SK-N-SH (cell line): ENCODE measurements around the gene RBM47. TPM values are rescaled to one million over a fixed set of nuclear protein-coding genes. Genes with fewer than 3 reads are reported as not detected.

Experiments used
- CTCF ChIA-PET: fragments of 300-600, 350-600 bp; formaldehyde crosslinking; extraction: SDS; loops from one replicate; lab custom pipeline; 2021; lab: Yijun Ruan, JAX
- POLR2A ChIA-PET: fragments of 350-600 bp; sonication (Branson Sonifier 250); formaldehyde crosslinking; extraction: SDS; loops from one replicate; lab custom pipeline; 2020; ENCODE audit warnings: antibody characterized with exemption, inconsistent platforms; lab: Yijun Ruan, JAX
- DNase-seq: peaks from one replicate; pipeline ENCODE4 v3.0.0; 2012
- H2AFZ ChIP-seq: fragments of 200-600 bp; sonication (generic); 2 replicates; pipeline ENCODE4 v1.8.1; 2016; ENCODE audit warnings: antibody characterized with exemption, mild to moderate bottlenecking, low read depth
- H3F3A ChIP-seq: fragments of 200-600 bp; sonication (generic); replicated peaks from 2 replicates; pipeline ENCODE3; 2016; ENCODE audit warnings: antibody characterized with exemption, mild to moderate bottlenecking; ENCODE audit not compliant: insufficient read depth
- H3K27ac ChIP-seq, 2 experiments: fragments of 200-500 bp in 1 of 2; fragments of 200-600 bp in 1 of 2; sonication (Bioruptor generic) in 1 of 2; sonication (generic), shearing (Covaris generic) in 1 of 2; 2 replicates each; pipeline versions ENCODE4 v1.5.1 to v1.6.1; 2014 to 2016; ENCODE audit warnings: low read depth in 2 of 2, inconsistent platforms in 1 of 2, low read length in 1 of 2, mild to moderate bottlenecking in 1 of 2, mixed read lengths in 1 of 2
- H3K27me3 ChIP-seq: fragments of 200-600 bp; sonication (generic), shearing (Covaris generic); 2 replicates; pipeline ENCODE4 v1.6.1; 2016; ENCODE audit warnings: mixed run types; ENCODE audit not compliant: insufficient read depth
- H3K36me3 ChIP-seq, 2 experiments: fragments of 200-500 bp in 1 of 2; fragments of 200-600 bp in 1 of 2; sonication (Bioruptor generic) in 1 of 2; sonication (generic) in 1 of 2; replicated peaks in 1 of 2; 2 replicates each; pipeline versions ENCODE3 to v1.5.1; 2014 to 2016; ENCODE audit warnings: low read length in 1 of 2, mild to moderate bottlenecking in 1 of 2; ENCODE audit not compliant: insufficient read depth in 2 of 2, control insufficient read depth in 1 of 2
- H3K4me1 ChIP-seq, 2 experiments: fragments of 200-500 bp in 1 of 2; fragments of 200-600 bp in 1 of 2; sonication (Bioruptor generic) in 1 of 2; sonication (generic), shearing (Covaris generic) in 1 of 2; 2 replicates each; pipeline versions ENCODE4 v1.5.1 to v1.6.1; 2014 to 2016; ENCODE audit warnings: low read depth in 1 of 2, low read length in 1 of 2, mixed run types in 1 of 2; ENCODE audit not compliant: insufficient read depth in 2 of 2, control insufficient read depth in 1 of 2
- H3K4me2 ChIP-seq: fragments of 200-600 bp; sonication (generic), shearing (Covaris generic); 2 replicates; pipeline ENCODE4 v1.6.1; 2017; ENCODE audit warnings: mixed run types
- H3K4me3 ChIP-seq, 2 experiments: fragments of 200-500 bp in 1 of 2; fragments of 200-600 bp in 1 of 2; sonication (Bioruptor generic) in 1 of 2; sonication (generic), shearing (Covaris generic) in 1 of 2; 2 replicates each; pipeline versions ENCODE4 v1.5.1 to v1.8.1; 2014 to 2016; ENCODE audit warnings: low read depth in 2 of 2, inconsistent platforms in 1 of 2, low read length in 1 of 2, mild to moderate bottlenecking in 1 of 2, mixed read lengths in 1 of 2, moderate library complexity in 1 of 2
- H3K79me2 ChIP-seq: fragments of 200-600 bp; sonication (generic); 2 replicates; pipeline ENCODE4 v1.8.1; 2017; ENCODE audit warnings: mild to moderate bottlenecking; ENCODE audit not compliant: insufficient read depth
- H3K9ac ChIP-seq: fragments of 200-600 bp; sonication (generic); 2 replicates; pipeline ENCODE4 v1.6.1; 2017; ENCODE audit warnings: mixed run types
- H3K9me2 ChIP-seq: fragments of 200-600 bp; sonication (generic); 2 replicates; pipeline ENCODE4 v1.6.1; 2017; ENCODE audit warnings: mixed run types
- H3K9me3 ChIP-seq: fragments of 200-600 bp; sonication (generic); 2 replicates; pipeline ENCODE4 v1.6.1; 2017; ENCODE audit warnings: mixed run types, mild to moderate bottlenecking, moderate library complexity
- H4K20me1 ChIP-seq: fragments of 200-600 bp; sonication (generic); 2 replicates; pipeline ENCODE4 v1.6.1; 2017; ENCODE audit warnings: mild to moderate bottlenecking, mixed run types; ENCODE audit not compliant: insufficient read depth
- CTCF ChIP-seq: fragments of 200-600 bp; sonication (generic); IDR thresholded peaks from 2 replicates; pipeline ENCODE4 v1.6.1; 2017; ENCODE audit warnings: antibody characterized with exemption, mild to moderate bottlenecking, moderate library complexity
- FOXJ3 ChIP-seq: sonication (generic); formaldehyde crosslinking; IDR thresholded peaks from 2 replicates; pipeline ENCODE4 v1.5.1; 2020; ENCODE audit warnings: mild to moderate bottlenecking, missing genetic modification reagents
- GABPA ChIP-seq: IDR thresholded peaks from 2 replicates; pipeline ENCODE4 v1.4.0; 2012; ENCODE audit warnings: low read depth, mild to moderate bottlenecking
- GATA2 ChIP-seq: sonication (generic); formaldehyde crosslinking; IDR thresholded peaks from 2 replicates; pipeline ENCODE4 v1.5.0; 2020; ENCODE audit warnings: mild to moderate bottlenecking, missing genetic modification reagents
- JUND ChIP-seq: IDR thresholded peaks from 2 replicates; pipeline ENCODE4 v1.4.0; 2012
- MEF2A ChIP-seq: IDR thresholded peaks from 2 replicates; pipeline ENCODE4 v1.4.0; 2012; ENCODE audit warnings: low read depth, borderline replicate concordance
- MXI1 ChIP-seq: IDR thresholded peaks from 2 replicates; pipeline ENCODE4 v1.6.1; 2012; ENCODE audit warnings: mild to moderate bottlenecking, low read depth, low read length, improper control_type of control experiment
- RAD21 ChIP-seq: IDR thresholded peaks from 2 replicates; pipeline ENCODE4 v1.6.1; 2012; ENCODE audit warnings: mild to moderate bottlenecking, low read length
- REST ChIP-seq: IDR thresholded peaks from 2 replicates; pipeline ENCODE4 v1.6.1; 2012; ENCODE audit warnings: mild to moderate bottlenecking, low read depth, low read length, moderate library complexity
- RFX5 ChIP-seq: IDR thresholded peaks from 2 replicates; pipeline ENCODE4 v1.6.1; 2012; ENCODE audit warnings: mild to moderate bottlenecking, improper control_type of control experiment, low read length
- RXRA ChIP-seq: IDR thresholded peaks from 2 replicates; pipeline ENCODE4 v1.4.0; 2012; ENCODE audit warnings: low read depth, mild to moderate bottlenecking, borderline replicate concordance
- TCF12 ChIP-seq: IDR thresholded peaks from 2 replicates; pipeline ENCODE4 v1.4.0; 2012
- WGBS: methylation state at CpG from one replicate; pipeline ENCODE4 v1.1.6; 2017; ENCODE audit warnings: low lambda C conversion rate; 5-methylcytosine and 5-hydroxymethylcytosine counted together
- polyA plus RNA-seq, 3 experiments: library from polyadenylated mRNA; depleted of rRNA; stranded (reverse); fragments of >200 nt; gene quantifications; 2 replicates each; pipeline ENCODE4 v1.2.3, GENCODE V29; 2012
- TF ChIP-seq, protein P1 (sequence below): IDR thresholded peaks from 2 replicates; pipeline ENCODE4 v1.4.0; 2012; ENCODE audit warnings: low read depth, borderline replicate concordance
- TF ChIP-seq, protein P2 (sequence below): IDR thresholded peaks from 2 replicates; pipeline ENCODE4 v1.4.0; 2012; ENCODE audit warnings: low read depth, borderline replicate concordance

The RBM47 gene
- polyA plus RNA-seq, 1 of the 3 experiments (the other 2 are of a cell fraction): 6.8 TPM

DNA sequence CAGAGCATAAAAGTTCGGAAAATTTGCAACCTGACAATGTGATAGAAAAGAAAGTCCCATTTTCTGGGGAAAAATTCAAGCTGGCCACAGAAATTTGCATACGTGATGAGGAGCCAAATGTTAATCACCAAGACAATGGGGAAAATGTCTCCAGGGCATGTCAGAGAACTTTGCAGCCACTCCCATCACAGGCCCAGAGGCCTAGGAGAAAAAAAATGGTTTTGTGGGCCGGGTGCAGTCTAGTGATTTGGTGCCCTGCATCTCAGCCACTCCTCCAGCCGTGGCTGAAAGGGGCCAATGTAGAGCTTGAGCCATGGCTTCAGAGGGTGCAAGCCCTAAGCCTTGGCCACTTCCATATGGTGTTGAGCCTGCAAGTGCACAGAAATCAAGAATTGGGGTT lies 223.3 kb downstream of the RBM47 start:
- Histone ChIP-seq H3K4me2 (no peak overlapping the region), H3K9me3 (no peaks in the 10 kb centered on the region), H3K79me2 (no peaks in the 10 kb centered on the region), H3K27me3 (no peaks in the 10 kb centered on the region), H3K27ac (no peak overlapping the region), H3K9ac (no peak overlapping the region), H3K9me2 (no peaks in the 10 kb centered on the region), H3K4me3 (no peak overlapping the region), H3K4me1 (peaks cover 0 to 2% of the 10 kb centered on the region in 2 experiments; a peak in 1 of 4 replicates), H4K20me1 (no peaks in the 10 kb centered on the region), H2AFZ (no peak overlapping the region), H3F3A (peaks cover 3% of the 10 kb centered on the region), H3K36me3 (no peaks in the 10 kb centered on the region)
- ChIA-PET CTCF (no interaction called here), POLR2A (no interaction called here)
- TF ChIP-seq TCF12: no peak
- TF ChIP-seq RFX5: no peak
- no peak for TF ChIP-seq RXRA
- TF ChIP-seq RAD21: no peak
- TF ChIP-seq CTCF: no peak
- TF ChIP-seq, protein P1, sequence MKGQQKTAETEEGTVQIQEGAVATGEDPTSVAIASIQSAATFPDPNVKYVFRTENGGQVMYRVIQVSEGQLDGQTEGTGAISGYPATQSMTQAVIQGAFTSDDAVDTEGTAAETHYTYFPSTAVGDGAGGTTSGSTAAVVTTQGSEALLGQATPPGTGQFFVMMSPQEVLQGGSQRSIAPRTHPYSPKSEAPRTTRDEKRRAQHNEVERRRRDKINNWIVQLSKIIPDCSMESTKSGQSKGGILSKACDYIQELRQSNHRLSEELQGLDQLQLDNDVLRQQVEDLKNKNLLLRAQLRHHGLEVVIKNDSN: no peak
- TF ChIP-seq, protein P2, sequence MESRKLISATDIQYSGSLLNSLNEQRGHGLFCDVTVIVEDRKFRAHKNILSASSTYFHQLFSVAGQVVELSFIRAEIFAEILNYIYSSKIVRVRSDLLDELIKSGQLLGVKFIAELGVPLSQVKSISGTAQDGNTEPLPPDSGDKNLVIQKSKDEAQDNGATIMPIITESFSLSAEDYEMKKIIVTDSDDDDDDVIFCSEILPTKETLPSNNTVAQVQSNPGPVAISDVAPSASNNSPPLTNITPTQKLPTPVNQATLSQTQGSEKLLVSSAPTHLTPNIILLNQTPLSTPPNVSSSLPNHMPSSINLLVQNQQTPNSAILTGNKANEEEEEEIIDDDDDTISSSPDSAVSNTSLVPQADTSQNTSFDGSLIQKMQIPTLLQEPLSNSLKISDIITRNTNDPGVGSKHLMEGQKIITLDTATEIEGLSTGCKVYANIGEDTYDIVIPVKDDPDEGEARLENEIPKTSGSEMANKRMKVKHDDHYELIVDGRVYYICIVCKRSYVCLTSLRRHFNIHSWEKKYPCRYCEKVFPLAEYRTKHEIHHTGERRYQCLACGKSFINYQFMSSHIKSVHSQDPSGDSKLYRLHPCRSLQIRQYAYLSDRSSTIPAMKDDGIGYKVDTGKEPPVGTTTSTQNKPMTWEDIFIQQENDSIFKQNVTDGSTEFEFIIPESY: no peak
- TF ChIP-seq JUND: no peak
- no peak for TF ChIP-seq FOXJ3 (CRISPR knock-in tag)
- no peak for TF ChIP-seq MXI1
- TF ChIP-seq GATA2 (CRISPR knock-in tag): no peak
- TF ChIP-seq MEF2A: no peak
- no peak for TF ChIP-seq REST
- no peak for TF ChIP-seq GABPA
- no peak for DNase-seq
- 85% methylated on average over 4 of the region's 4 CpGs for WGBS
